Measurements from ENCODE around the gene TRPM2.
A peak's percentile ranks its signal among the peaks of the same experiment; 100 is the strongest.

The TRPM2 gene

GRCh38 chr21:44353191-44353970 is at the start of gene TRPM2:
TRPM2 (plus strand) TSS chr21:44353621; CDS start chr21:44353701, 80 bp downstream.
- peak; percentile 39 for DNase-seq

GRCh38 chr21:44304011-44304616 is 49.3 kb upstream of the TRPM2 start:
- DNase-seq = no peak

GRCh38 chr21:44304877-44305293 is 48.5 kb upstream of the TRPM2 start:
- no peak for DNase-seq

GRCh38 chr21:44305691-44306090 is 47.7 kb upstream of the TRPM2 start:
- DNase-seq = no peak

GRCh38 chr21:44306936-44307704 is 46.3 kb upstream of the TRPM2 start:
- DNase-seq = no peak

- DNase-seq = no peak
Measured at GRCh38 chr21:44310628-44311507, 42.6 kb upstream of the TRPM2 start.

- no peak for DNase-seq
Measured at GRCh38 chr21:44312089-44312488, 41.3 kb upstream of the TRPM2 start.

- DNase-seq = no peak
Measured at GRCh38 chr21:44312716-44313115, 40.7 kb upstream of the TRPM2 start.

GRCh38 chr21:44313451-44313850 is 40.0 kb upstream of the TRPM2 start:
- DNase-seq = no peak

GRCh38 chr21:44314128-44314527 is 39.3 kb upstream of the TRPM2 start:
- DNase-seq = no peak

- DNase-seq = no peak
Measured at GRCh38 chr21:44314561-44314960, 38.9 kb upstream of the TRPM2 start.

GRCh38 chr21:44315691-44316203 is 37.7 kb upstream of the TRPM2 start:
- no peak for DNase-seq

GRCh38 chr21:44316277-44316900 is 37.0 kb upstream of the TRPM2 start:
- no peak for DNase-seq

GRCh38 chr21:44317241-44317782 is 36.1 kb upstream of the TRPM2 start:
- DNase-seq = no peak

GRCh38 chr21:44317871-44318270 is 35.5 kb upstream of the TRPM2 start:
- no peak for DNase-seq

- no peak for DNase-seq
Measured at GRCh38 chr21:44318489-44319285, 34.7 kb upstream of the TRPM2 start.

- no peak for DNase-seq
Measured at GRCh38 chr21:44319407-44320065, 33.9 kb upstream of the TRPM2 start.

- DNase-seq = no peak
Measured at GRCh38 chr21:44320847-44321246, 32.6 kb upstream of the TRPM2 start.

- no peak for DNase-seq
Measured at GRCh38 chr21:44321846-44322450, 31.5 kb upstream of the TRPM2 start.

Measured in CD4-positive, alpha-beta T cell treated with Interleukin-17A for 1 hour (primary cell).